SU-DHL-6 (cell line): ENCODE results near the gene ADM5.

Experiments
- CTCF ChIP-seq: fragments of 200-600 bp; sonication (generic); IDR thresholded peaks from one replicate; pipeline ENCODE4 v1.5.1; 2017; ENCODE audit warnings: antibody characterized with exemption, mild to moderate bottlenecking, low read length, moderate library complexity; ENCODE audit not compliant: insufficient read depth, poor library complexity, severe bottlenecking
- EZH2phosphoT487 ChIP-seq: fragments of 200-600 bp; sonication (generic), shearing (Covaris generic); conservative IDR thresholded peaks from 2 replicates; pipeline ENCODE4 v1.6.1; 2018; ENCODE audit warnings: mild to moderate bottlenecking, antibody characterized with exemption, low read length, moderate library complexity, mixed read lengths

- TF ChIP-seq CTCF (no peak), EZH2phosphoT487 (no peak)
These were observed 24.4 kb upstream of the ADM5 start for GRCh38 chr19:49665036-49665350.
